GM23338 (cell line): Measurements from ENCODE around the gene CLNK. TPM values are rescaled to one million over a fixed set of nuclear protein-coding genes. Genes with fewer than 3 reads are reported as not detected.

Experiments used
- ATAC-seq: fragments of 200-7000 bp; cut with Tn5 transposase; 3 replicates; pipeline ENCODE4 v1.9.1; 2020
- DNase-seq: peaks from one replicate; pipeline ENCODE4 v3.0.0-alpha.2; 2015; ENCODE audit warnings: low spot score
- H2AFZ ChIP-seq: fragments of 200-600 bp; sonication (generic); 2 replicates; pipeline ENCODE4 v1.8.0; 2016; ENCODE audit warnings: antibody characterized with exemption, mild to moderate bottlenecking, moderate library complexity
- H3F3A ChIP-seq: fragments of 200-600 bp; sonication (generic); replicated peaks from 2 replicates; pipeline ENCODE4 v1.8.0; 2017; ENCODE audit warnings: antibody characterized with exemption, mixed run types, low read depth
- H3K27ac ChIP-seq: fragments of 200-600 bp; sonication (generic); 2 replicates; pipeline ENCODE4 v1.6.1; 2016; ENCODE audit warnings: low read depth
- H3K27me3 ChIP-seq: fragments of 200-600 bp; sonication (generic); 2 replicates; pipeline ENCODE4 v1.8.0; 2016; ENCODE audit warnings: mild to moderate bottlenecking, mixed run types, moderate library complexity; ENCODE audit not compliant: insufficient read depth
- H3K36me3 ChIP-seq: fragments of 200-600 bp; sonication (generic); 2 replicates; pipeline ENCODE4 v1.8.0; 2016; ENCODE audit warnings: mild to moderate bottlenecking; ENCODE audit not compliant: insufficient read depth
- H3K4me1 ChIP-seq: fragments of 200-600 bp; sonication (generic); 2 replicates; pipeline ENCODE4 v1.8.0; 2016; ENCODE audit warnings: mild to moderate bottlenecking, moderate library complexity; ENCODE audit not compliant: insufficient read depth
- H3K4me2 ChIP-seq: fragments of 200-600 bp; sonication (generic); 2 replicates; pipeline ENCODE4 v1.7.1; 2017; ENCODE audit warnings: mixed run types
- H3K4me3 ChIP-seq: fragments of 200-600 bp; sonication (generic); 2 replicates; pipeline ENCODE4 v1.6.1; 2016; ENCODE audit warnings: mixed run types
- H3K79me2 ChIP-seq: fragments of 200-600 bp; sonication (generic); replicated peaks from 2 replicates; pipeline ENCODE4 v1.8.0; 2017; ENCODE audit warnings: mild to moderate bottlenecking; ENCODE audit not compliant: insufficient read depth
- H3K9me2 ChIP-seq: fragments of 200-600 bp; sonication (generic); 2 replicates; pipeline ENCODE4 v1.8.0; 2017; ENCODE audit not compliant: insufficient read depth
- H4K20me1 ChIP-seq: fragments of 200-600 bp; sonication (generic); replicated peaks from 2 replicates; pipeline ENCODE4 v1.8.0; 2017; ENCODE audit warnings: mild to moderate bottlenecking; ENCODE audit not compliant: insufficient read depth
- H3K27ac Mint-ChIP-seq: 2 replicates; pipeline ENCODE4 v1.8.0; 2020; ENCODE audit warnings: inconsistent platforms, mild to moderate bottlenecking, moderate library complexity, mixed read lengths
- H3K27me3 Mint-ChIP-seq: 3 replicates; pipeline ENCODE4 v1.8.0; 2022; ENCODE audit warnings: low read depth, mild to moderate bottlenecking, moderate library complexity, mixed read lengths, inconsistent platforms; ENCODE audit not compliant: insufficient read depth, poor library complexity
- H3K36me3 Mint-ChIP-seq: 3 replicates; pipeline ENCODE4 v1.8.0; 2021; ENCODE audit warnings: low read depth, mild to moderate bottlenecking, inconsistent platforms, moderate library complexity, mixed read lengths
- H3K4me1 Mint-ChIP-seq: 3 replicates; pipeline ENCODE4 v1.8.0; 2020; ENCODE audit warnings: mild to moderate bottlenecking, inconsistent platforms, mixed read lengths
- H3K4me3 Mint-ChIP-seq: 3 replicates; pipeline ENCODE4 v1.8.0; 2021; ENCODE audit warnings: moderate library complexity, mild to moderate bottlenecking, inconsistent platforms, mixed read lengths
- H3K9me3 Mint-ChIP-seq: 3 replicates; pipeline ENCODE4 v1.8.0; 2020; ENCODE audit warnings: moderate library complexity, mild to moderate bottlenecking, inconsistent platforms, mixed read lengths
- CREB1 ChIP-seq: fragments of 250-450 bp; sonication (Bioruptor Pico); IDR thresholded peaks from 2 replicates; pipeline ENCODE4 v1.5.0; 2020; ENCODE audit warnings: low read depth, mild to moderate bottlenecking, moderate library complexity
- CTCF ChIP-seq, 2 experiments: fragments of 200-600 bp in 1 of 2; sonication (generic) in 1 of 2; conservative IDR thresholded peaks; 2 replicates each; pipeline versions ENCODE4 v1.5.1 to v1.6.1; 2016 to 2017; ENCODE audit warnings: antibody characterized with exemption in 2 of 2, low read depth in 2 of 2, mild to moderate bottlenecking in 2 of 2, moderate library complexity in 1 of 2
- ETS1 ChIP-seq: IDR thresholded peaks from 2 replicates; pipeline ENCODE4 v1.6.1; 2016; ENCODE audit warnings: antibody characterized with exemption
- EZH2phosphoT487 ChIP-seq: fragments of 200-600 bp; sonication (generic); IDR thresholded peaks from one replicate; pipeline ENCODE4 v1.8.1; 2018; ENCODE audit warnings: antibody characterized with exemption; ENCODE audit not compliant: unreplicated experiment
- NANOG ChIP-seq: IDR thresholded peaks from 2 replicates; pipeline ENCODE4 v1.6.1; 2016; ENCODE audit warnings: antibody characterized with exemption, borderline replicate concordance
- STAT1 ChIP-seq: IDR thresholded peaks from one replicate; pipeline ENCODE4 v1.6.1; 2016; ENCODE audit warnings: antibody characterized with exemption; ENCODE audit not compliant: unreplicated experiment
- ZNF114 ChIP-seq: fragments of 250-450 bp; sonication (Bioruptor Pico); IDR thresholded peaks from 2 replicates; pipeline ENCODE4 v1.5.0; 2020; ENCODE audit warnings: mild to moderate bottlenecking, moderate library complexity
- ZNF462 ChIP-seq: fragments of 250-450 bp; sonication (Bioruptor Pico); IDR thresholded peaks from 2 replicates; pipeline ENCODE4 v1.5.0; 2020; ENCODE audit warnings: mild to moderate bottlenecking, moderate library complexity
- polyA plus RNA-seq: library from polyadenylated mRNA; unstranded; fragments of >200 nt; fragmentation: Nextera tagmentation; extraction: Ambion mirVana; gene quantifications from 2 replicates; pipeline ENCODE4 v1.2.1, GENCODE V29; 2016
- total RNA-seq: library from RNA; depleted of rRNA; stranded (reverse); fragments of >200 nt; shearing (Covaris generic); gene quantifications from 2 replicates; pipeline ENCODE4 v1.2.3, GENCODE V29; 2014
- TF ChIP-seq, protein P1 (sequence below): IDR thresholded peaks from one replicate; pipeline ENCODE4 v1.6.1; 2018; ENCODE audit warnings: antibody characterized with exemption; ENCODE audit not compliant: unreplicated experiment

The CLNK gene
- total and polyA plus RNA-seq, 2 experiments from 2014 or later, result not detected

DNA sequence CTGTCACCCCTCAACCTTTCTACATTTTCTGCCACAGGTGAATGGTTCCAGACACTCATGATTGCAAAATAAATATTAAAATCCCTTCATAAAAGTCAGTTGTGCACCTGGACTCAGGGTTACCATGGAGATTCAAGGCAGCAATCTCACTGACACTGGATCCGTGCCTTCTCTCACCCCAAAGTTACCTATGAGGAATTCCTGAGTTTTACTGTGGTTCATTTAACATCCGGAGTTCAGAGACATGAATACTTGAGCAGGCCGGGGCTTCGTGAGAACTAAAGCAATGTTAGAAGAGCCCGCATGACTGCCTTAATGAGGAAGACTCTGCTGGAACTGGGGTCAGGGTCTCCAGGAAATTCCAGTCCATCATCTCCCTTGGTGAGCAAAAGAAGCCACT, 12.5 kb upstream of the CLNK start:
- Histone ChIP-seq H3K27ac (no peak overlapping the region), H2AFZ (no peak overlapping the region), H3K36me3 (no peaks in the 10 kb centered on the region), H4K20me1 (no peaks in the 10 kb centered on the region), H3K4me3 (no peak overlapping the region), H3K9me2 (peaks cover 7% of the 10 kb centered on the region), H3K4me1 (no peaks in the 10 kb centered on the region), H3K79me2 (no peaks in the 10 kb centered on the region), H3K4me2 (no peak overlapping the region), H3K27me3 (no peaks in the 10 kb centered on the region), H3F3A (no peaks in the 10 kb centered on the region)
- no peaks in the 10 kb centered on the region; the same call in 2 of the 3 replicates for H3K9me3 Mint-ChIP-seq
- no peaks in the 10 kb centered on the region for H3K27me3 Mint-ChIP-seq
- DNase-seq (no peak), ATAC-seq (no peak)
- no peaks in the 10 kb centered on the region for H3K36me3 Mint-ChIP-seq
- no peak overlapping the region for H3K27ac Mint-ChIP-seq
- H3K4me1 Mint-ChIP-seq, result no peaks in the 10 kb centered on the region
- TF ChIP-seq, protein P1, sequence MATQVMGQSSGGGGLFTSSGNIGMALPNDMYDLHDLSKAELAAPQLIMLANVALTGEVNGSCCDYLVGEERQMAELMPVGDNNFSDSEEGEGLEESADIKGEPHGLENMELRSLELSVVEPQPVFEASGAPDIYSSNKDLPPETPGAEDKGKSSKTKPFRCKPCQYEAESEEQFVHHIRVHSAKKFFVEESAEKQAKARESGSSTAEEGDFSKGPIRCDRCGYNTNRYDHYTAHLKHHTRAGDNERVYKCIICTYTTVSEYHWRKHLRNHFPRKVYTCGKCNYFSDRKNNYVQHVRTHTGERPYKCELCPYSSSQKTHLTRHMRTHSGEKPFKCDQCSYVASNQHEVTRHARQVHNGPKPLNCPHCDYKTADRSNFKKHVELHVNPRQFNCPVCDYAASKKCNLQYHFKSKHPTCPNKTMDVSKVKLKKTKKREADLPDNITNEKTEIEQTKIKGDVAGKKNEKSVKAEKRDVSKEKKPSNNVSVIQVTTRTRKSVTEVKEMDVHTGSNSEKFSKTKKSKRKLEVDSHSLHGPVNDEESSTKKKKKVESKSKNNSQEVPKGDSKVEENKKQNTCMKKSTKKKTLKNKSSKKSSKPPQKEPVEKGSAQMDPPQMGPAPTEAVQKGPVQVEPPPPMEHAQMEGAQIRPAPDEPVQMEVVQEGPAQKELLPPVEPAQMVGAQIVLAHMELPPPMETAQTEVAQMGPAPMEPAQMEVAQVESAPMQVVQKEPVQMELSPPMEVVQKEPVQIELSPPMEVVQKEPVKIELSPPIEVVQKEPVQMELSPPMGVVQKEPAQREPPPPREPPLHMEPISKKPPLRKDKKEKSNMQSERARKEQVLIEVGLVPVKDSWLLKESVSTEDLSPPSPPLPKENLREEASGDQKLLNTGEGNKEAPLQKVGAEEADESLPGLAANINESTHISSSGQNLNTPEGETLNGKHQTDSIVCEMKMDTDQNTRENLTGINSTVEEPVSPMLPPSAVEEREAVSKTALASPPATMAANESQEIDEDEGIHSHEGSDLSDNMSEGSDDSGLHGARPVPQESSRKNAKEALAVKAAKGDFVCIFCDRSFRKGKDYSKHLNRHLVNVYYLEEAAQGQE, result no peak
- no peak for TF ChIP-seq ZNF114
- H3K4me3 Mint-ChIP-seq, result no peak overlapping the region

DNA sequence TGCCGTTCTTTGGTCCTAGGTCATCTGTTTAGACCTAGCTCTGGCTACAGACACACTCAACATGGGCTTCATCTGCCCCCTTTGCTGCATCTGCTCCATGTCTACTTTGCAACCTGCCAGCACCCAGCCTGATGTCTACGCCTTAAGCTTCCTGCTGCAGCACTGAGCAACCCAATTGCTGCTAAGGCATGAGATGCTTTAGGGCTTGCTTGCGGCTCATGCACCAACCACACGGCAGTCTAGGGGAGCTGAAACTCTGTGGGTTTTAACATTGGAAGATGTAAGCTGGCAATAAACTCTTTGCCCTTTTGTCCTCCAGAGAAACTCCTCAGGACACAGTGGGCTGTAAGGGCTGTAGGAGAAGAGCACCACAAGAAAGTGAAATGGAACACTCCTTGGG, 11.7 kb upstream of the CLNK start:
- H3K27me3 ChIP-seq, result no peaks in the 10 kb centered on the region
- H3K27ac Mint-ChIP-seq, result no peak overlapping the region
- H3K4me1 Mint-ChIP-seq, result no peaks in the 10 kb centered on the region
- no peaks in the 10 kb centered on the region for H3K36me3 ChIP-seq
- no peaks in the 10 kb centered on the region for H3F3A ChIP-seq
- no peaks in the 10 kb centered on the region for H3K79me2 ChIP-seq
- no peak overlapping the region for H3K4me3 ChIP-seq
- H2AFZ ChIP-seq, result no peak overlapping the region
- no peaks in the 10 kb centered on the region for H3K27me3 Mint-ChIP-seq
- H4K20me1 ChIP-seq, result no peaks in the 10 kb centered on the region
- H3K4me3 Mint-ChIP-seq, result no peak overlapping the region
- no peaks in the 10 kb centered on the region; the same call in 2 of the 3 replicates for H3K9me3 Mint-ChIP-seq
- H3K27ac ChIP-seq, result no peak overlapping the region
- no peaks in the 10 kb centered on the region for H3K4me1 ChIP-seq
- no peak for DNase-seq
- peaks cover 7% of the 10 kb centered on the region for H3K9me2 ChIP-seq
- ATAC-seq, result no peak
- H3K4me2 ChIP-seq, result no peak overlapping the region
- no peaks in the 10 kb centered on the region for H3K36me3 Mint-ChIP-seq
- TF ChIP-seq CTCF (conservative IDR thresholded peaks at IDR 0.05; ENCODE audit: low read depth in 2 of 2), result no peak
- TF ChIP-seq CREB1 (CRISPR knock-in tag), result no peak
- no peak for TF ChIP-seq ZNF462 (CRISPR knock-in tag)
- TF ChIP-seq EZH2phosphoT487, result no peak
- TF ChIP-seq STAT1, result no peak
- TF ChIP-seq NANOG, result no peak
- no peak for TF ChIP-seq ETS1
